UCSD-AML1 (cell line): ENCODE data around the gene CABCOCO1.
A peak's percentile ranks its signal among the peaks of the same experiment; 100 is the strongest.

Source experiments
- DNase-seq: peaks from one replicate; lab custom pipeline; 2025; ENCODE audit not compliant: unreplicated experiment; lab: John Stamatoyannopoulos, UW

CABCOCO1 gene

DNA sequence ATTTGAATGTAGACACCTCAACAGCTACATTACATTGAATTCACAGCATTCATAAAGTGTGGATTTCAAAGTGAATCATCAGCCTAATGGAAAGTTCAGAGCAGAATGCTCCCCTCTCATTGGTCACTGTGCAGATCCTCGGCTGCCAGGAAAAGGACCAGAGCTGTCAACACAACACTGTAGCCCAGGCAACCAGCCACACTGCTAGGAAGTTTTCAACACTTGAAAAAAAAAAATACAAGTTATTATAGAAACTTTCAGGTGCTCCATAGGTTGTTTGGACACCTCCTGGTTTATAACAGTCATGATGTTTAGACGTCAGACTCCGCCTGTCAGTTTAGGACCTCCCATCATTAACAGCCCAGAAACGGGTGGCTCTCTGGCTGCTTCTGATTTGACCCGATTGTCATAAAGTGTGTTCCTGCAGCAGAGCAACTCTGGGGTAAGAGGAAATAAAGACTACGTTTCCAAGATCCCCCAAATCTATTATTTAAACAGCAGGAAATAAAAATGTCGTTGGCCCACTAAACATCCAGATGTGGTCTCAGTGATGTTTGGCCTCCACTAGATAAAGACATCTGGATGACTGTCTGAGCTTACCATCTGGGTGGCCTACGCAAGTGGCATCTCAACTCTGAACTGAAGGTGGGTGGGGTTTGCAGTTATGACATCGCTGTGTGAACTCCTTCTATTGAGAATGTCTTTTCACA is 117.4 kb downstream of the CABCOCO1 start:
- DNase-seq, result peak; percentile 13

DNA sequence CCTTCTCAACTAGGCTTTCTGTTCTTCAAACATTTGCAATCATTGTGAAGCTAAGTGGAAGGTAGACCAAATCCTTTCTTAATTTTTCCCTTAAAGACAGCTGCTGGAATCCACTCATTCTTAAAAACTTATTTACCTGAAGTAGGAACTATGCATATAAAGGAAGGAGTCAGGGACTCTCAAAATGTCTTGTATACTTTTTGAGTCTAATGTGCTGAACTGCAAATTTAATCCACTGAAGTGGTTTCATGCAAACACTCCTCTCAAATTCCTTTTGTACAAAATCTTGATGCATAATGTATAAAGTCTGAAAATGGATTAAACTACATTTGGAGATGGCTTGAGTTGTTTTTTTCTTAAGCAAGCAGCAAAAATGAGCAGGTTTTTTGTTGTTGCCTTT is 118.0 kb downstream of the CABCOCO1 start:
- DNase-seq, result no peak

DNA sequence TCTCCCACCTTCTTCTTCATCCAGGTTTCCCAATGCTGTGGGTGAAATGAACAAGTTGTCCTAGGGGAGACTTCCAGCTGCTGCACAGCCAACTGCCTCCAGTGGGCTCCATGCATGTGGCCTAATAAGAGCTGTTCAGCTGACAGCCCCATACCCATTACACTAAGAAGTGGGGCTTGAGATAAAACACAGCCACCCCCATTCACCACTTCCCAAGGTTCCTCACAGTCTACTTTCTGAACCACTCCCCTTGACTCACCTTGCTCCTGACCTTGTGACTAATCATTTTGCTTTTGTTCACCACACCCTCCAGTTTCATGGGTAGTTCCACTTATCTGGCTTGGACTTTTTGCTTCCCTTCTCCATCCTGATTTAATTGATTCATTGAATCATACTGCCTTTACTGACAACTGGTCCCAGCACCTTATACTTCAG is 119.3 kb downstream of the CABCOCO1 start:
- no peak for DNase-seq

DNA sequence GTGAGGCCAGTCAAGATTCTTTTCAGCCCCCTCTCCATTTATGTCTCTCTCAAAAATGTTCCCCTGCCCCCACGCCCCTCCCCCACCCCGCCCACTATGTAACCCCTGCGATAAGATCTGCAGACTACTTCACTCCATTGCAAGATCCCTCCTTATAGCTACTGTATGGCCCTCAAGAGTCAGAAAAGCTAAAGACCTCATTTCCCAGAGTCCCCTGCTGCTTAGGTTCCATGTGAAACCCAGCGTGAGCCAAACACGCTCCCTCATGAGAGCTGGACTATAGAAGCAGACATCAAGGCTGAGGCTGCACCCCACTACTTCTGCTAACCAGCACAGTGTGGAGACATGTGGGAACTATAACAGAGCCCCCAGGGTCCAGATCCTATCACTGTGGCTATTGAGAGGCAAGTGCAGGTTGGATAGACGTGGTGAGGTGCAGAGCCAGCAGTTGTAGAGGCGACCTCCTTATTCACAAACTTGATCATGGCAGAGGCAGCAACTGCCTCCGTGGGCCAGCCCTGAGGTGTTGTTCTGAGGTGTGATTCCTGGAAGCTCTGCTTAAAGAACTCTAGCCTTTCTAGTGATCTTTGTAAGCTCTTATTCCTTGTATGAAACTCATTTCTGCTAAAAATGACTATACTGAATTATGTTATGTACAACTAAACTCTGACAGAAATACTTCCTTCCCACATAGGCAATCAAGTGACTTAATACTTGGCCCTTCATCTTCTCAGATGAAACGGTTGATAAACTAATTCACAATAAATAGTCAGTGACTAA is 121.8 kb downstream of the CABCOCO1 start:
- DNase-seq, result no peak

DNA sequence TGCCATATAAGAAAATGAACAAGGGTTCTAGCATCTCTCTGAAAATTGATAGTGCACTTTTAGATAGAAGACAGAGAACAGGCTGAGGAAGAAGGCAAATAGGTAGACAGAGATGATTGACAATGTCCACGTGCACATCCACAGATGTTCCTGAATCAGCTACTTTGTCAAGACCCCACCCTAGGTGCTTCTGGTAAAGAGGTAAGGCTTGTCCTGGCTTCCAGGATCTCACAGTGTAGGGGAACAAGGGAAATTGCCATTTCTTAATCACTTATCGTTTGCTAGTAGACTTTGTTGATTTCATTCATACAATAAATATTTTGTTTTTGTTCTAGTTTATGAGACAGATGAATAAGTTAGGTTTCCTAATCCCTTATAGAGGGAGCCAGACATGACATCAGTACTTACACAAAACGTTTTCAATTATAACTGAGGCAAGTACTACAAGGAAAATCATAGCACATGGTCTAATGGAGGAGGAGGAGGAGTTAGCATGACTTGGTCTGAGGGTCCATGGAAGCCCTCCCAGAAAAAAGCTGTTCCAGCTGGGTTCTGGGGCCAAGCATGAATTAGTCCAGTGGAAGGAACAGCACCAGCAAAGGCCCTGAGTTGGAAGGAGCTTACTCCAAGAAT is 122.9 kb downstream of the CABCOCO1 start:
- no peak for DNase-seq

DNA sequence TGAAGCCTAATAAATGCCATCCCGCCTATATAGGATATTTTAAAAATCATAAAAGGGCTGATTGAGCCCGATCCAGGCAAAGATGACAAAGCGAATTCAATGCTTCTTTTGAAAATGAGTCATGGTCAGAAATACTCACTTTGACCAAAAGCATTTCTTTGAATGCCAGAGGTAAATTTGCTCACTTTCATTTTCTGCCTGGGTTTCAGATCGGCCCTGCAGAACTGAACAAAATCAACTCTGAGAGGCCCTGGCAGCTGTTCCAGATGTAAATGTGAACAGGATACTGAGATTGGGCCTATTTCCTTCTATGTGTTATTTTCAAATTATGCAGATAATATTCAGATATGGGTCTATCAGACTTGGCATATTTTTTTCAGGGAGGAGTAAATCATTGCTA is 124.0 kb downstream of the CABCOCO1 start:
- no peak for DNase-seq

DNA sequence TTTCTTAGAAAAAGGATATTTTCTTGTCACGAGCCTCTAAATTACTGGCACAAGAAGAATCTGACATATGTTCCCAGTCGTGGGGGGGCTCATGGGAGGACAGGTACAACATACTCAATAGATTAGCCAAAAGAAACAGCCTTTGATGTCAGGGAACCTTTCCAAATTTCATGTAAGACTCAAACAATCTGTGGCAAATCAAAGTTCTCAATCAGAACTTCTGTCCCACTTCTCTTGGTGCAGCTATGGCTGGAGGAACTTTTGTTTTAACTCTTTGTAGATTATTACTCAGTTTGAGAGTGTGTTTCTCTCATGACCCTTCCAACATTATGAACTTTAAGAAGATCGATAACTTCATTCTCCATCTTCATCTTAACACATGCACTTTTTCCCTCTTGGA is 124.4 kb downstream of the CABCOCO1 start:
- DNase-seq, result no peak

DNA sequence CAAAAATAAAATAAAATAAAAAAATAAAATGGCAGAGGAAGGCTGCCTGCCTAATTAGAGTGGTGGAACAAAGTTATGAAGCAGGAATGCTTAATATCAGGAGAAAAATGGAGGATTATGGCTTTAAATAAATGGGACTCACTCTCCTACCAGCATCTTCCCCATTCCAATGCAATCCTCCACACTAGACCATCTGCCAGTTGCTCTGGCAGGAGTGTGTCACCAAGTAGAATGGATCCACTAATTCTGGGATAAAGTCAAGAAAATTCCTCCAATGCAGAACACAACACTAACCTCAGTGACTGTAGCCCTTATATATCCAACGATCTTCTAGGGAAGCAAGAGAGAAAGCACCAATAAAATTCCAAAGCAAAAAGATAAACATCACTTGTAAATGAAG is 126.3 kb downstream of the CABCOCO1 start:
- DNase-seq, result no peak

DNA sequence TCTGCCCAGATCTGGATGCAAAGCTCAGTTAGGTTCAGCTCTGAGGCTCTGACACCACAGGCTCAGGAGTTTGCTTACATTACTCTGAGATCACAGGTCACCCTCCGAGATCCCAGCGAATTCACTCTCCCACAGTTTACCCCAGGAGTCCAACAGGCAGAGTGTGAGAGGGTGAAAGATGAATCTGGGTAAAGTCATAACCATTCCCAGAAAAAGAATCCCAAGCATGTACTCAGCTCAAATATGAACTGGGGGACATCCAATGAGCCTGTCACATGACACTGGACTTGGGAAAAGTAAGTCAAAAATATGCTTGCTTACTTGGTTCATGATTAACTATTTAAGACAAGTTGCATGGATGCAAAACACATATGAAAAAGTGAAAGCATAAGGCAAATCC is 128.5 kb downstream of the CABCOCO1 start:
- no peak for DNase-seq

DNA sequence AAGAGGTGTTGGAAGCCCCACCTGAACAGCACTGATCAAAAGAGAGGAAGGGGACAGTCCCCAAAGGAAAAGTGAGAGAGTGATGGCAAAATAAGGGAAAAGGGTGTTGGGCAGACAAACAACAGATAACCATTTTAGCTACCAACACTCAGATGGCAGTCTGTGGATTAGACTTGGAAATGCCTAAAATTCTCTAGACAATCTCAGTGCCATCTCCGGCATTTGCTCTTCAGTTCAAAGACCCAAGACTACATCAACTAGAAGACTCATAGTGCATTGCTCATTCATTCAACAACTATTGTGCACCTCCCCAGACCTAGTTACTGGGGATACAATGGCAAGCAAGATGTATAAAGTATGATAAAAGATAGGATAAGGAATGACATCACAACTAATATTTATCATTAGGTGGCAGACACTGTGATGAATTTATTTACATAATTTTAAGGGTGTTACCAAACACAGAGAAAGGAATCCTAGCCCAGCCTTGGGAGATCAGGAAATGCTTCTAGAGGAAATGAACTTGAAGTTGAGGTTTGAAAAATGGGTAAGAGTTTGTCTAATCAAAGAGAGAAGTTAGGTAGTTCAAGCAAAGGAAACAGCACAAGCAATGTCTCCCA is 129.5 kb downstream of the CABCOCO1 start:
- no peak for DNase-seq

DNA sequence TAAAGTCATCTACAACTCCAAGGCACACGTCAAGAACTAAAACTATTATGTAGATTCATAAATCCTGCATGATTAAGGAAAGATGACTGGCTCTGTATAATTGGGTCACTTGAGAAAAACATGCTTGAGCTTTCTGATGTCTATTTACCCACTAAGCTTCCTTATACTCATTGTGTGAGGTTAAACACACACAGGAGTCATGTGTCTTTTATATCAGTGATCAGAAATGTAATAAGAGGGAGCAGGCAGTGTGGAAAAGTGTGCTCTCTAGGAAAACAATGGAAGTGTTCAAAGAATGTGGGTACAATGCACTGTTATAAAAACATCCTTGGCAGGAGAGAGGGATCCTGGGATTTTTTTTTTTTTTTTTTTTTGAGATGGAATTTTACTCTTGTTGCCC is 130.2 kb downstream of the CABCOCO1 start:
- DNase-seq, result no peak

DNA sequence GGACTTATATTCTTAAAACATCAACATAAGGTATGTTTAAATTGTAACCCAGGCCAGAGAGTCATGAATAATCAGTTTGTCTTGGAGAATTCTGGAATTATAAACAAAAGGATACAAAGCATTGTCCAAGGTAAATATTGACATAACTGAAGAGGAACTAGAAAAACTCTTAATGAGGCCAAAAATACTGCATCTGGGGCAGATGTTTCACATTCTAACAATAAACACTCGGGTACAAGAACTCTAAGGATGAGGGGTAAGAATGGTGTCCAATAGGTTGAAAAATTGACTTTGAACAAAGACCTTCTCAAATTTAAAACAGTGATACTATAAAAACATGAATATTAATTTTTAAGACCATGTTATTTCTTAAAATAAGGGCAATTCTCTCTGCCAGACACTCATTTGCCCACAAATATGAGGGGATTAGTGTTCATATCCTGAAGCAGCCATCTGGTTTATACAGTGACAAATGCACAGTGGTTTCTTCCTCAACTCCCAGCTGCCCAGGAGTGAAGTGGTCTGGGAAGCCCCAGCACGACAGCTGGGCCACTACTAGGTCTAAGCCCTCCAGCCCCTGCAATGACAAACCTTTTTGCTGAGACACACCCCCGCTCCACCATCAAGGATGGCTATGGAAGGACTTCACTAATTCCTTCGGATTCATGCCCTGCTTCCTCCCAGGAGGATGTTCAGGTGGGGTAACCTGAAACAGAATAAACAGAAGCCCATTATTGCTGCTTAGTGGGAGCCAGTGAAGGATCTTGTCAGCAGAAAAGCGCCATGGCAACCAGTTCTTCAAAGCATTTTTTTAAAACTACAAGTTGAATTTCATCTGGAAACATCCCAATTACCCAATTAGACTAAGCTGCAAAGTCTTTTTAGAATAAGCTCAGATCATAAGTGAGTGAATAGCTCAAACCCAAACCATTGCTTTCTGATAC is 131.3 kb downstream of the CABCOCO1 start:
- no peak for DNase-seq

DNA sequence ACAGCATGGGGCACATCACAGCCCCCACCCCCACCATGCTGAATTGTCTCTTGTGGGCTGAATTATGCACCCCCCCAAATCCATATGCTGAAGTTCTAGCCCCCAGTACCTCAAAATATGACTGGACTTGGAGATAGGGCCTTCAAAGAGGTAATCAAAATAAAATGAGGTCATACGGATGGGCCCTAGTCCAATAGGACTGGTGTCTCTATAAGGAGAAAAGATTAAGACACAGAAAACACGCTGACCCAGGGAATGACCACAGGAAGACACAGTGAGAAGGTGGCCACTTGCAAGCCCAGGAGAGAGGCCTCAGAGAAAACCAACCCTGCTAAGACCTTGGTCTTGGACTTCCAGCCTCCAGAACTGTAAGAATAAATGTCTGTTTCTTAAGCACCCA is 132.4 kb downstream of the CABCOCO1 start:
- no peak for DNase-seq

DNA sequence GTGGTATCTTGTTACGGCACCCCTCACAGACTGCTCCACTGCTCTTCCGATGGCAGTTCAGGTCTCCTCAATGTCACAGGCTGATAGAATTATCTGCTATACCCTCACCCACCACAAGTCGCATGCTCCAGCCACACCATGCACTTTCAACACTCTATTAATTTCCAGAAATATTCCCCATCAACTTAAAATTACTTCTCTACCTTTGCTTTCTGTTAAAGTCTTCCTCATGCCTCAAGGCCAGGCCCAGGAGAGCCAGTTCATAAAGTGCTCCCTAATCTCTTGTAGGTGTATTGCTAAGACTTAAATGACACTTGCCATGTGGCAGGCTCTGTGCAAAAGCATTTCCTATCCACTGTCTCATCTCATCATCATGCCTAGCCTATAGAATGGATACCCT is 132.8 kb downstream of the CABCOCO1 start:
- no peak for DNase-seq

DNA sequence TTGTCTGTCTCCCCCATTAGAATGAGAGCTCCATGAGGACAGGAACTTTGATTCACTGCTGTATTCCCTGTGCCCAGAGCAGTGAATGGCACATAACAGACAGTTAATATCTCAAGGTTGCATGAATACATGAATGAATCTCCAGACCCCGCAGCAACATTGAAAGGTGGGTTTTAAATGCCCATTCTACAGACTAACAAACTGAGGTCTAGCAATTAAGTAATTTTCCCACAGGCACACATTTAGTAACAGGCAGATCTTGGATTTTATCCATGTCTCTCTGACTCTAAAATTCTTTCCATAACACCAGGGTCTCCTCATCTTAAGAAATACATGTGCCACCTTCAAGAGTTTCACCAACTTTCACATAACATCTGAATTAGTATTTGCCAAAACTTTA is 134.1 kb downstream of the CABCOCO1 start:
- no peak for DNase-seq

DNA sequence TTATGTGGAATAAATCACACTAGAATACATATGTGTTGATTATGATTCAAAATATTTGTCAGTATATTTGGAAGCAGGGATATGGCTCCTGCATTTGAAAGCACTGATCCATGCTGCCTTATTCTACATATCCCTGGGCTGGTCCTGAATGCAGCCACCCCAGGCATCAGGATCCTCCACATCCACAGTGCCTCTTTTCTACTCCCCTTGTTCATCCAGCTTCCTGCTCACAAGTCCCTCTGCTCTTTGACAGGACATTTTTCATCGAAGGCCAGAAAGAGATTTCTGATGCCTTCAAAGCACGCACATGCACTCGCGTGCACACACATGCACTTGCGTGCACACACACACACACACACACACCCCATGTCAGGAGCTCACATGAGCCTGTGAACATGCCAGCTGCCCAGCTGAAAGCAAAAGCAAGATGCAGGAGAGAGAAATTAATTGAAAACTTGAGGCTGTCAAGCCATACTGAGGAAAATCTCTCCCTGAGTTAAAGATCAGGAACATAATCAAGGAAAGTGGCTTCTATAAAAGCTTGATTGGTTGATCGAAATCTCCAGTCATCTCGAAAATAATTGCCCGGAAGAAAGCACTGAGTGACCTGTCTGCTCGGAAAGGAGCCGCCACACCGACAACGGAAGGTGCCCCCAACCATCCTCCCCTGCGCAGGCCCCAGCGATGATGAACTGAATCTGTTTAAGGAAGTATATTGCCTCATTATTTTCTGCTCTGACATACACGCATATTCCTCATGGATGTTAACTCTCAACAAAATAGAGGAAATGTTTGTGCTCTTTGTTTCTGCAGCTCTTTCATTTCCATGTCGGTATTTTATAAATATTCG is 134.8 kb downstream of the CABCOCO1 start:
- DNase-seq, result no peak

DNA sequence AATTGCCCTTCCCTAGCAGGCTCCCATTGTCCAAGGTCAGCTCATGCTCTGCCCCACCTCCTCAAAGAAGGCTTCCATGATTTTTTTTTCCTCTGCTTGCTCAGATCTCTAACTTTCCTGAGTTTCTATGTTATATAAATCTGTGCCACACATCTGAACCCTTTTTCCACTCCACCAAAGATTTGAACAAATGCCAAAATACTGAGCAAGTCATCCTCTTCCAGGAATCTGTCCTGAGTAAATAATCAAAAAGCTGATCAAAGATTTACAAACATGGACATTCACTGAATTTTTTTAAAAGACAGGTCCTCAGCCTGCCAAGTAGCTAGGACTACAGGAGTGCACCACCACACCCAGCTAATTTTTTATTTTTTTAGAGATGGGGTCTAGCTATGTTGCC is 136.0 kb downstream of the CABCOCO1 start:
- DNase-seq, result no peak

DNA sequence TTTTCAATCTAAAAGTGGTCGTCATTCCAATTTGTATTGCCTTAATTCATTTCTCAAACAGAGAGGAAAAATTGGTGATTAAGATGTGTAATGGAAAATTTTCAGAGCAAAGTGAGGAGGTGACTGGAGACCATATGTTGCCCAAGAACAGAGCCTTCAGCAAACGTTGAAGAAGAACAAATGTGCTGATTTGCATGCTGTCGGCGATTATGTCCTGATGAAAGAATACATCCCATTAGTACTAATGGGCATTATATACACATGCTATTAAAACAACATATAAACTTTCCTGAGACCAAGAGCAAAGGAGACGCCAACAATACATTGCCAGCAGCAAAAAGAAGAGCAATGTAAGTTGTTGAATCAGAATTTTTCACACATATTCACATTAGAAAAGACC is 138.8 kb downstream of the CABCOCO1 start:
- DNase-seq, result no peak

DNA sequence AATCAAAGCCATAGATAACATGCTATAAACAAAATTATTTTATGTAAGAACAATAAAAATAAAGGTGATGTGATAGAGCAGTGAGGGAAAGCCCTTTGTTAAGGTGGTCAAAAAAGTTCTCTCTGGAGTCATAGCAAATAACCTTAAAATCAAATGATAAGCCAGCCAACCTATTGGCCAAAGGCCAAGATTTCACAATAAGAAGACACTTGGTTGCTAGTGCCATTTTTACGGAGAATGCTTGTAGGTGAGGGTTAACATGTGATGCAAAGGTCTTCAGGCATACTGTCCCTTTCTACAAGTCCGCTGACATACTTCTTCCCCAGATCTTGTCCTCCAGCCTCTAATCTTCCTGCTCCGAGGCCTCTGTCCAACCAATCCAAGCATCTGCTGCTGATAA is 140.5 kb downstream of the CABCOCO1 start:
- DNase-seq, result no peak

DNA sequence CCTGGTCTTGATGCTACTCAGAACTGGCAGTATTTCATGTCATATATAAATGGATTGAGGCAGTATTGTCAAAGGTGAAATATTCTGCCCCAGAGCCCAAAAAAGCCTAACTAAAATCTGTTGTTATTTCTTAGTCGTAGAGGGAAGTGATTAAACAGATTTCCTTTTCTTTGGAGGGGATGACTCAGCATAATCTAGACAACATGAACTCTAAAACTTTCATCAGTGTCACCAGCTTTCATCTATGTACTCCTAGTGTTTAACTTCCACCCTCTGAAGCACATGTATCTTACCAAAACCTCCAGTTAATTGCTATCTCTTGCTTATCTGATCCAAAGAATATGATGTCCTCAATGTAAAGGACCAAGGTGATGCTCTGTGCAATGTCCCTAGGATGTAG is 141.7 kb downstream of the CABCOCO1 start:
- no peak for DNase-seq
